Epithelial cell of prostate (primary cell): Measurements from ENCODE around the gene SLC12A5.
"Not testable (repeated sequence)": the region's sequence is repeated elsewhere in the genome, so short reads cannot be mapped to it uniquely, and the experiment has no call there.

Experiments used
- DNase-seq: peaks from one replicate; pipeline ENCODE4 v3.0.0-alpha.2; 2011; ENCODE audit warnings: low read depth, low spot score
- H3K27ac ChIP-seq: fragments of 450-650 bp; 2 replicates; pipeline ENCODE4 v1.5.1; 2017; ENCODE audit warnings: mild to moderate bottlenecking

The SLC12A5 gene

DNA sequence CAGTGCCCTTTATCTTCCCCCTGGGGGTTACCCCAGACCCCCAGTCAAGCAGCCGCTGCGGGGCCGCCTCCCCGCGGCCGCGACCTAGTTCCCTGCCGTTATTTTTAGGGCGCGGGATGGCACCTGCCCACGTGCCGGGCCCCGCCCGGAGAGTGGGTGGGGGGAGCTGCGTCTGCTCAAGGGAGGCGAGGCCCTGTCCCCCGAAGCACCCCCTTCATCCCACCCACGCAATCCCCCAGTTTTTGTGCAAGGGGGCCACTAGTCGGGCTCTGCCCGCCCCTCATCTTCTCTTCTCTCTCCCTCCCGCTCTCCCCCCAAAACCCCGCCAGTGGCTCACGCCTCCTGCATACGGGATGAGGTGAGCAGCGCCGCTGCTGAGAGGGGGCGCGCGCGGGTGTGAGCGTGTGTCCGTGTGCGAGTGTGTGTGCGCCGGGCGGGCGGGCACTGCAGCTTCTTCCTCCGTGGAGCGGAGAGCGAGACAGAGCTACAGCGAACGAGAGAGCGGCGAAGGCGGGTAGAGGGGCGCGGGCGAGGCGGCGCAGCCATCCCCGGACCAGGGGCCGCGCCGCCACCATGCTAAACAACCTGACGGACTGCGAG lies at the start of gene SLC12A5:
TSS of gene SLC12A5 (plus strand) at position 444 of the 600 bp plus-strand sequence. CDS start at position 574, 130 bp downstream.
- H3K27ac ChIP-seq: no peak within 1 kb of the TSS
- DNase-seq: no peak

DNA sequence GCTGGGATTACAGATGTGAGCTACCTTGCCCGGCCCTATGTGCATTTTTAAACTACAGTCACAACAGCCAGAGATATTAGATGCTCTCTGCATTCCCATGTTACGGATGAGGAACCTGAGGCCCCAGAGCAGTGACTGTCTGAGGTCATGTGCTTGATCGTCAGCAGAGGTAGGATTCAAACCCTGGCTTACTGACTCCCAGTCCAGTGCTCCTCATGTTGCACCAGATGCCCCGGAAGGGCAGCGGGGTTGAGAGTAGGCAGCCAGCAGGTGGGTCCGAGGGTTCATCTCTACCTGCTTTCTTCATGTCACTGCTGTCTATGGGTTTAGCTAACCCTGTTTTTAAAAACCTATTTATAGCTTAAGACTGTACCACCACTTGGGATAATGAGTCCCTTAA lies 47.8 kb upstream of the SLC12A5 start:
- H3K27ac ChIP-seq: no peak overlapping the region
- DNase-seq: no peak

DNA sequence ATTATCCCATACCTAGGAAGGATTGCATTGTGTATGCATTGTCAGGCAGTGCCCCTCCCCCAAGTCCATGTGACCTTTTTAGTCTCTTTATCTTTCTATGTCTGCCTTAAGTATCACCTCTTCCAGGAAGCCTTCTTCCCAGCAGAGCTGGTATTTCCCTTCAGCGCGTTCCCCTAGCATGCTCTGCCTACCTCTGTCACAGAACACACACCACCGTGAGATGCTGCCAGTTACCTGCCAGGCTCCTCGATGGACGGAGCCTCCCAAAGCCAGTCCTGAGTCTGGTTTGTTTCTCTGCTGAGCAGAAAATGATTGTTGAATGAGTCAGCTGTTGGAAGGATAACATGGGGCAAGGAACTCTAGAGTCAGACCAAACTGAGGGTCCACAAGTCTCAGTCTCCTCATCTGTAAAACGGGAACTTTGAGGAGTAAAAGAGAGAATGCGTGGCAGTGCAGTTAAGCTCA lies 45.7 kb upstream of the SLC12A5 start:
- no peak overlapping the region for H3K27ac ChIP-seq
- no peak for DNase-seq

DNA sequence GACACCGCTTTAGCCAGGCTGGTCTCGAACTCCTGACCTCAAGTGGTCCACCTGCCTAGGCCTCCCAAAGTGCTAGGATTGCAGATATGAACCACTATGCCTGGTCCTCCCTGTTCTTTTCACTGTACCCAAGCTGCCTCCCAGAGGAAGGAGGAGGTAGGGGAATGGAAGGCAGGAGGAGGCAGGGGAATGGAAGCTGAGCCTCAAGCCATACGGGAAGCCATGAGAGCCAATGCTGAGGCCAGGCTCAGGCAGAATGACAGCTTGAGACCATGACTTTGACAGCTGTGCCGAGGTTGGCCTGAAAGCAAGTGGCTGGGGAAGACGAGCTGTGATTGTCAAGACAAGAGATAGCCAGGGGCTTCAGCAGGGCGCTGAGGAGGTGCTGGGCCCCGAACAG lies 43.4 kb upstream of the SLC12A5 start:
- no peak overlapping the region for H3K27ac ChIP-seq
- no peak for DNase-seq

DNA sequence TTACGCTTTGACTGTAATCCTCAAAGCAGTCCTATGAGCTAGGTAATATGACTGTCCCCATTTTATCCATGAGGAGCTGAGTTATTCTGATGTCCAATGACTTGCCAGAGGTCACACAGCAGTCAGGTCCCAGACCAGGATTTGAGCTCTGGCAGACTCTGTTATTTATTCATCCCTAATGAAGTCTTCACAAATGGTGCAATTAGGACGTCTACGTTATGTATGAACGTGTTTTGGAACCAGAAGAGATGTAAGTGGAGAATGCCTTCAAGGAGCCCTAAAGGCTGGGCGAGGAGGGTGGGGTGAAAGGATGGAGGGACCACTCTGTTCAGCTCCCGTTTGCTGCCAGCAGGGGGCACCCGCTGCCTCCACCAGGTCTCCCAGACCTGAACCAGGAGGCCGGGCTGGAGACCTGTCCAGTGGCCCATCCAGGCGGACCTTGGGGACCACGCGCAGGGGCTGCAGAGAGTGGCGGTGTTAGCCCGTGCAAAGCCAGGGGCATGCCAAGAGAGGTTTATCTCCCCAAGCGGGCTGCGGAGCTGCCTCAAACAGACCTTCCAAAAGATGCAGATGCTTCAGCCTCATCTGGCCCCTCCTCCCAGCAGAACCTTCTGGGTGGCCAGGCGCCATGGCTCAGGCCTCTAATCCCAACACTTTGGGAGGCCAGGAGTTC lies 41.8 kb upstream of the SLC12A5 start:
- no peak for DNase-seq
- no peak overlapping the region for H3K27ac ChIP-seq

DNA sequence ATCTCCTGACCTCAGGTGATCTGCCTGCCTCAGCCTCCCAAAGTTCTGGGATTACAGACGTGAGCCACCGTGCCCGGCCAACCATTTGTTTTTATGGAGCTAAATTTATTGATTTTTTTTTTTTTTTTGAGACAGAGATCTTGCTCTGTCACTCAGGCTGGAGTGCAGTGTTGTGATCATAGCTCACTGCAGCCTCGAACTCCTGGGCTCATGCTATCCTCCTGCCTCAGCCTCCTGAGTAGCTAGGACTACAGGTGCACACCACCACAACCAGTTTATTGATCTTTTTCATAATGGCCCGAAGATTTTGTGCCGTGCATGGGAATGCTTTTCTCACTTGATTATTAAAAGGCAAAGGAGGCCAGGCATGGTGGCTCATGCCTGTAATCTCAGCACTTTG lies 40.2 kb upstream of the SLC12A5 start:
- not testable (repeated sequence) for DNase-seq, H3K27ac ChIP-seq

DNA sequence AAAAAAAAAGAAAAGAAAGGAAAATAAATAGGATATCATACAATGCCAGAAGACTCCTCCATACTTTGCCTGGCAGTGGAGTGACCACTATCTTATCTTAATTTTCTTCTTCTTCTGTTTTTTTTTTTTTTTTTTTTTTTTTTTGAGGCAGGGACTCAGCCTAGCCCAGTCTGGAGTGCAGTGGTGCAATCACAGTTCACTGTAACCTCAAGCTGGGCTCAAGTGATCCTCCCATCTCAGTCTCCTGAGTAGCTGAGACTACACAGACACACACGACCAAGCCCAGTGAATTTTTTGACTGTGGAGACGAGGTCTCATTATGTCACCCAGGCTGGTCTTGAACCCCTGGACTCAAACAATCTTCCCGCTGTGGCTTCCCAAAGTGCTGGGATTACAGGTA lies 37.4 kb upstream of the SLC12A5 start:
- H3K27ac ChIP-seq: no peak overlapping the region
- DNase-seq: no peak

DNA sequence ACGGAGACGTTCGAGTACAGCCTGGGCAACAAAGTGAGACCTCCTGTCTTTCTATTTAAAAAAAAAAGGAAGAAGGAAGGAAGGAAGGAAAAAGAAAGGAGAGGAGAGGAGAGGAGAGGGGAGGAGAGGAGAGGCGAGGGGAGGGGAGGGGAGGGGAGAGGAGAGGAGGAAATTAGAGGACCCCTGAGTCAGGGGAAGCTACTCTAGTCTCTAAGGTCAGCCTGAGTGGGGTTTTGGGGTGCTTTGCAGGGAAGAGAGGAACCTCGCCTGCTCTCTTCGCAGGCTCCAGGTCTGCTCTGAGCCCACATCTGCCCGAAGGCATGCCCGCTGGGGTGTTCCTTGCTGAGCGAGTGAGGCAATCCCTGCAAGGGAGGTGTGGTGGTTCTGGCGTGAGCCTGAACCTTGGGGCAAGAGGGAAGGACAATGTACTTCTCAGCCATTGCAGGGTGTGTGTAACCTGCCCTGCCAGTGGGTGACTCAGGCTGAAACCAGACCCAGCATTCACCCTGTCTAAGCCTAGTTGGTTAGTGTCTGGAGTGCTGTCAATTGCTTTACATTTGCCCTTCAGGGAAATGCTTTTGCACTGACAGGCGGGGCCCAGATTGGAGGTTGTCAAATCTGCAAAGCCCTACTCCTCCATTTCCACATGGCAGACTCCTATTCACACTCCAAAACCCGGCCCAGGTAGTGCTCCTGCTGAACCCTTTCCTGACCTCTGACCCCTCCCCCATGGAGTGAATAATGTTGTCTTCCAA lies 35.6 kb upstream of the SLC12A5 start:
- DNase-seq: peak; percentile 99
- H3K27ac ChIP-seq: peak overlapping the region; percentile 53

DNA sequence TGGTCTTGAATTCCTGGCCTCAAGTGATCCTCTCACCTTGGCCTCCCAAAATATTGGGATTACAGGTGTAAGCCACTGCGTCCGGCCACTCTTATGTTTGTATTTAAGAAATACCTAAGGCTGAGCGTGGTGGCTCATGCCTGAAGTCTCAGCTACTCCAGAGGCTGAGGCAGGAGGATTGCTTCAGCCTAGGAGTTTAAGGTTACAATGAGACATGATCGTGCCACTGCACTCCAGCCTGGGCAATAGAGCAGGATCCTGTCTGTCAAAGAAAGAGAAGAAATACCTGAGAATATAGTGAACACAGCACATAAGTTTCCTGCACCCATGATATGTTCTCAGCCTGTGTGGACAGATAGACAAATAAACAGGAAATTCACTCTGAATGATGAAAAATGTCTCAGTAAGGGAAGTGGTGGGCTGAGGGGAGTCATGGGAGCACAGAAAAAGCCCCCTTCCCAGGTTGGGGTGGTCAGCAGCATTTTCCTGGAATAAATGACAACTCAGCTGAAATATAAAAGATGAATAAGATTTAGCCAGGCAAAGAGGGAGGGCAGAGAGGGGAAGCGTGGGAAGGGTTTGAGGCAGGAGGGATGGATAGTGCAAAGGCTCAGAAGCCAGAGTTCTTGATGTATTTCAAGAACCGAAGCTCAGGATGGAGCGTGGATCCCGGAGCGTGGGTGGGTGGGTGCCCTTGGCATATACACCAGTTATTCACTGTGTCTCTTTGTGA lies 34.1 kb upstream of the SLC12A5 start:
- H3K27ac ChIP-seq: peak overlapping the region; percentile 12
- no peak for DNase-seq

DNA sequence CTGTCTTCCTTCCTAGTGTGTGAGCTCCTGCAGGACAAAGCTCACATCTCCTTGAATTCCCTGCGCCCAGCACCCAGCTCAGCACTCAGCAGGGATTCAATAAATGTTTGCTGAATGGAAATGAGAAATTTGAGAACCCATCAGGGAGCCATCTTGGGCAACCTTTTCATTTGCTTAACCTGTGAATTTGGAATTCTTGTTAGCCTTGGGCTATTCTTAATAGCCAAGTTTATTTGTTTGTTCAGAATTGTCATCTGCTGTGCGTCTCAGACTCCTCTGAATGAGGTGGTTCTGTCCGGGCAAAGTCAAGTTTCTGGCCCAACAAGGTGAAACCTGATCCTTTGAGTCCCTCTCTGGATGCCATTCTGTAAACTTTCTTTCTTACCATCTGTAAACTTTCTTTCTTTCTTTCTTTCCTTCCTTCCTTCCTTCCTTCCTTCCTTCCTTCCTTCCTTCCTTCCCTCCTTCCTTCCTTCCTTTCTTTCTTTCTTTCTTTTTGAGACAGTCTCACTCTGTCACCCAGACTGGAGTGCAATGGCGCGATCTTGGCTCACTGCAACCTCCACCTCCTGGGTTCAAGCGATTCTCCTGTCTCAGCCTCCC lies 33.4 kb upstream of the SLC12A5 start:
- not testable (repeated sequence) for DNase-seq
- peak overlapping the region; percentile 12 for H3K27ac ChIP-seq

DNA sequence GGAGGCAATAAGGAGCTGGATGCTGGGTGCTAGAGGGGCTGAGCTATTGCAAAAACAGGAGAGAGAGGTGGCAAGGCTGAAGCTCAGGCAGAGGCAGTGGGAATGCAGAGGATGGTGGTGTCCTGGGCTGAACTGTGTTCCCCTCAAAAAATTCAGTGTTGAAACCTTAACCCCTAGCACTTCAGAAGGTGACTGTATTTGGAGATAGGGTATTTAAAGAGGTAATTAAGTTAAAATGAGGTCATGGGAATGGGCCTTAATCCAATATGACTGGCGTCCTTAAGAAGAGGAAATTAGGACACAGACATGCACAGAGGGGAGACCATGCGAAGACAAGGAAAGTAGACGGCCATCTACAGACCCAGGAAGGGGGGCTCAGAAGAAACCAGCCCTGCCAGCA lies 31.8 kb upstream of the SLC12A5 start:
- no peak overlapping the region for H3K27ac ChIP-seq
- DNase-seq: no peak

DNA sequence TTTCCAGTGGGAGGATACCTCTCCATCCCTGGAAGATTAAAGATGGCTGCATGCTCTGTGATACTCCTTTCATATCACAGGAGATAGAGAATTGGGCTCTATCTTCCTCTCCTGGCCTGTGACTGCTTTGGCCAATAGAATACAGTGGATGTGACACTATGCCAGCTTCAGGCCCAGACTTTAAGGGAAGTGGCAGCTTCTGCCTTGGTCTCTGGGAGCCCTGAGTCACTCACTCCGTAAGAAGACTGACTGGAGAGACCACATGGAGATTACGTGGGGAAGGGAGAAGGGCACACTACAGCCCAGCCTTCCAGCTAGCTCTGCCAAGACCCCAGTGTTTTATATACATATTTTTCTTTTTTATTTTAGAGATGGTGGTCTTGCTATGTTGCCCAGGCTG lies 30.7 kb upstream of the SLC12A5 start:
- DNase-seq: no peak
- no peak overlapping the region for H3K27ac ChIP-seq

DNA sequence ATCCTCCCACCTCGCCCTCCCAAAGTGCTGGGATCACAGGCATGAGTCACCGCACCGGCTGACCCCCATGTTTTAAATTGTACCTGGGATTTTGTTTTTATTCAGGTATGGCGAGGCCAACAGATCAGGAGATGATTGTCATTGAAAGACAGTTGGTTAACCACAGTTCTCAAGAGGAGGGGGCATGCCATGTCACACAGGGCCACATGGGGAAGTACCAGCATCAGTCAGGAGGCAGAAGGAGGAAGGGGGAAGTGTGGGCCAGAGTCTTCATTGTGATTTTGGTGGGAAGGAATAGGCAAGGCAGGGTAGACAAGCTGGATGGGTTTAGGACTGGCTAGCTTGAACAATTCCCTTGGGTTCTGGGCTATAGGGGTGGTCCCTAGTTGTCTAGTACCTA lies 30.3 kb upstream of the SLC12A5 start:
- no peak for DNase-seq
- H3K27ac ChIP-seq: no peak overlapping the region

DNA sequence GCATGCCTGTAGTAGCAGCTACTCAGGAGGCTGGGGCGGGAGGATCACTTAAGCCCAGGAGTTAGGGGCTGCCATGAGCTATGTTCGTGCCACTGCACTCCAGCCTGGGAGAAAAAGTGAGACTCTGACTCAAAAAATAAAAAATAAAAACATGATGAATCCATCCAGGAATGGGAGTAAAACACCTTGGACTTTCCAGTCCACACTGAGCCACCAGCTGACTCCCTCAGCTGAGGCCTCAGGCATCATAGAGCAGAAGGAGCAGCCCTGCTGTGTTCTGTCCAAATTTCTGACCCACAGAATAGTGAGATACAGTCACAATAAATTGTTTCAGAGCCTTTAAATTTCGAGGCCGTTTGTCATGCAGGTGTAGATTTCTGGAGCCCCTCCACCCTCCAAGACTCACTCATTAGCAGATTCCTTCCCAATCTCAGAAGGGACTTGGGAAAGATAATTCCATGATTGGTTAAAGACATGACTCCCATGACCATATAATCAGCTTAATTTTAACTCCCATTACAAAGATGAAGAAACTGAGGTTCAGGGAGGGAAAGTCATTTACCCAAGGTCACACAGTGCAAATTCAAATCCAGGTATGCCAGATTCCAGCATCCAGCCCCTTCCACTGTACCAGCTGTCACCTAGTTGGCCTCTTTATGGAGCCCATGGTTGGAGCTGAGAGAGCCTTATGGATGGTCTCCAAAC lies 29.3 kb upstream of the SLC12A5 start:
- no peak overlapping the region for H3K27ac ChIP-seq
- DNase-seq: no peak

DNA sequence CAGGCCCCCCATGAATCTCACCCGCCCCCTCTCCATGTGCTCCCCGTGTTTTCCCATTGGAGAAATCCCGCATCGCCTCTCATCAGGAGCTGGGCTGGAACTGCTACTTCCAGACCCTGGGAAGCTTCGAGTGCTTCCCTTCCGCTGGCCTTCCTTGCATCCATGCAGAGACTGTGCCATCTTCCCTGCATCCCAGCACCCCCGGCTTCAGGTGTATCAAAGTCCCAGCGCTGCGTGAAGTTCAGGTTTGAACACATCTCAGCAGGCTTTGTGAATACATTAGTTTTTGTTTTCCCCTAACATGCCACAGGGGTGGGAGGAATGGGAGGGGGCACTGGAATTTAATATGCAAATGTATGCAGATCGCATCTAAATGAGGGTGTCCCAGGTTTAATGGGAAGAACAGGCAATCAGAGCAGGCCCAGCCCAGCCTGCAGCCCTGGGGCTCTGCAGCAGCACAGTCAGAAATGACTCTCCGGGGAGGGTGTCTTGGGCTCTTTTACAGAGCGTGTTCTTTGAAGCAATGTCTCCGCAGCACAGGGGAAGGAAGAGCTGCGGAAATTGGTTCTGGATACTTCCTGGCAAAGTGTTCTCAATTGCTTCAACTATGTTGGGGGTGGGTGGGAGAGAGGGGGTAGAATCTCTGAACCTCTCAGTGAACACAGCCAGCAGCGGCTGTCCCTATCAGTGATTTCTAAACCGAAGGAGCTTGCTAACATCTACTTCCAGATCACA lies 28.6 kb upstream of the SLC12A5 start:
- no peak for DNase-seq
- no peak overlapping the region for H3K27ac ChIP-seq

DNA sequence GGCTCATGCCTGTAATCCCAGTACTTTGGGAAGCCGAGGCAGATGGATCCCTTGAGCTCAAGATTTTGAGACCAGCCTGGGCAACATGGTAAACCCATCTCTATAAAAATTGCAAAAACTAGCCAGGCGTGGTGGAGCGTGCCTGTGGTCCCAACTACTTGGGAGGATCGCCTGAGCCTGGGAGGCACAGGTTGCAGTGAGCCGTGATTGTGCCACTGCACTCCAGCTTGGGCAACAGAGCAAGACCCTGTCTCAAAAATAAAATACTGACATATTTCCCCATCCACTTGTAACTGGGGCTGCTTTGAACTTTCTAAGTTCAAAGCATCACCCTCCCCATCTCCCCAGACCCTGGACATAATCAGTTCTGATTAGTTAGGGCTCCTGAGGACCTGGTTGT lies 27.5 kb upstream of the SLC12A5 start:
- DNase-seq: no peak
- no peak overlapping the region for H3K27ac ChIP-seq

DNA sequence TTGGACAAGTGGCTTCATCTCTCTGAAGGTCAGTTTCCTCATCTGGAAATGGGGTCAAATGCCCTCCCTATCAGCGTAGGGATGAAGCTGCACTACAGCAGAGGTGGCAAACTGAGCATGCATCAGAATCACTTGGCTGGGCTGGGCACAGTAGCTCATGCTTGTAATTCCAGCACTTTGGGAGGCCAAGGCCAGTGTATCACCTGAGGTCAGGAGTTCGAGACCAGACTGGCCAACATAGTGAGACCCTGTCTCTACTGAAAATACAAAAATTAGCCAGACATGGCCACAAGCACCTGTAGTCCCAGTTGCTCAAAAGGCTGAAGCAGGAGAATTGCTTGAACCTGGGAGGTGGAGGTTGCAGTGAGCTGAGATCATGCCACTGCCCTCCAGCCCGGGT lies 27.0 kb upstream of the SLC12A5 start:
- no peak for DNase-seq
- no peak overlapping the region for H3K27ac ChIP-seq

DNA sequence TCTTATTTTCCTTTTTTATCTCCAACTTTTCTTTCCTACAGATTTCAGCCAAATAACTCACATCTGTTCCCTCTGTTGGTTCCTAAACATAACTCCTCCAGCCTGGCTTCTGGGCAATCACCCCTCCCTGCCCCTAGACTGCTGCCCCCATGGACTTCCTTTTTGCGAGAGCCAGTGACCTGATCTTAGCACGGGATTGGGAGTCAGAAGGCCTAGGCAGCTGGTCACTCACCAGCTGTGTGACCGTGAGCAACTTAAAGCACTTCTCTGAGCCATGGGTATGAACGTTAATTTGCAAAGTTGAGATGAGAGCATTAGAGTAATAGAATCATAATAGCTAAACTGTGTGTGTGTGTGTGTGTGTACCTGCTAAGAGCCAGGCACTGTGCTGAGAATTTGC lies 24.8 kb upstream of the SLC12A5 start:
- no peak for DNase-seq
- H3K27ac ChIP-seq: no peak overlapping the region

DNA sequence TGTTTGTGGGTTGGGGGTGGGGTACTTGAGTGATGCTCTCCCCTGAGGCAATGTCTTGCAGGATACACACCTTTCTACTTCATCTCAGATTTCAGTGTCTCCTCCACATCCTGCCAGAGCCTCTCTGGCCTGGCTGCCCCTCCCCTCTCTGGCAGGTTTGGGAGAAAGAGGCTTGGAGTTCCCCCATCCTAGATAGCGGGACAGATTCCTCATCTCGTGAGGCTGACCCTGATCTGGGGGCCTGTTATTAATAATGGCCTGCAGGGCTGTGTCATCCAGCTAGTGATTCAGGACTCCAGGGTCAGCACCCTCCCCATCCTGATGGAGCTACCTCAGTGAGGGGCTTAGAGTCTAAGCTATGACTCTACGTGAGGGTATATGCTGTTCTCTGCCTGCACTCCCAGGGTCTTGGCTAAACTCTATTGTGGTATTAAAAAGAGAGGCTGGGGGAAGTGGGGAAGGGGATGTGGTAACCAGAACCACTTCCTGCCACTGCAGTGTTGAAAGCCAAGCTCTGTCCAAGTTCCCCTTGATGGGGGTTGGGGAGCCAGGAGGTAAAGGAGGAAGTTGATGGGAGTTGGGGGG lies 24.0 kb upstream of the SLC12A5 start:
- H3K27ac ChIP-seq: no peak overlapping the region
- DNase-seq: peak; percentile 41
